Sigmoid colon (tissue), 7 donors: ENCODE measurements around the gene SPEF1. TPM values are rescaled to one million over a fixed set of nuclear protein-coding genes. Genes with fewer than 3 reads are reported as not detected.

Source experiments
- DNase-seq: peaks from one replicate; pipeline ENCODE4 v3.0.0-alpha.2; 2019
- H3K27ac ChIP-seq, 4 donors: fragments of 200-600 bp; sonication (generic); one replicate each; pipeline ENCODE4 v1.5.1; 2016 to 2019; ENCODE audit warnings: mild to moderate bottlenecking in 1 of 4
- H3K27me3 ChIP-seq, 3 donors: fragments of 200-600 bp; sonication (generic); one replicate each; pipeline ENCODE4 v1.5.1; 2019; ENCODE audit warnings: mild to moderate bottlenecking in 1 of 3
- H3K36me3 ChIP-seq, 4 donors: fragments of 200-600 bp; sonication (generic); one replicate each; pipeline ENCODE4 v1.5.1; 2016 to 2019
- H3K4me1 ChIP-seq, 4 donors: fragments of 200-600 bp; sonication (generic); one replicate each; pipeline ENCODE4 v1.5.1; 2017 to 2019
- H3K4me3 ChIP-seq, 4 donors: fragments of 200-600 bp; sonication (generic); one replicate each; pipeline ENCODE4 v1.5.1; 2017 to 2019; ENCODE audit warnings: mild to moderate bottlenecking in 2 of 4, moderate library complexity in 1 of 4
- H3K9me3 ChIP-seq, 4 donors: fragments of 200-600 bp in 3 of 4; sonication (generic) in 3 of 4; one replicate each; pipeline versions ENCODE4 v1.5.1 to v1.6.1; 2013 to 2019
- EP300 ChIP-seq, 4 donors: sonication (generic); formaldehyde crosslinking; IDR thresholded peaks; one replicate each; pipeline ENCODE4 v1.6.1; 2017; ENCODE audit warnings: antibody characterized with exemption in 4 of 4
- POLR2A ChIP-seq, 2 donors: fragments of 450-650 bp; IDR thresholded peaks; one replicate each; pipeline ENCODE4 v1.6.1; 2016; ENCODE audit warnings: antibody characterized with exemption in 2 of 2, mild to moderate bottlenecking in 2 of 2, moderate library complexity in 2 of 2
- POLR2AphosphoS5 ChIP-seq, 4 donors: sonication (generic); formaldehyde crosslinking; IDR thresholded peaks; one replicate each; pipeline ENCODE4 v1.6.1; 2017; ENCODE audit warnings: antibody characterized with exemption in 4 of 4
- WGBS, 2 donors: extraction: QIAGEN DNeasy Blood & Tissue Kit; methylation state at CpG; one replicate each; pipeline ENCODE4 v1.1.7; 2013; 5-methylcytosine and 5-hydroxymethylcytosine counted together
- intact Hi-C: fragments of 100-400 bp; cut with DNase I; formaldehyde crosslinking; loops from one replicate; pipeline ENCODE4 v1.15.1; 2023
- polyA plus RNA-seq, 3 donors: library from polyadenylated mRNA; stranded (reverse); fragments of 200-250 nt; gene quantifications; one replicate each; pipeline ENCODE4 v1.2.3, GENCODE V29; 2013
- total RNA-seq, 4 donors: library from RNA; depleted of rRNA; stranded (reverse); fragments of >200 nt; gene quantifications; one replicate each; pipeline ENCODE4 v1.1.0, GENCODE V29; 2016
- TF ChIP-seq, protein P1 (sequence below), 4 experiments: fragments of 450-650 bp in 3 of 4; fragments of 200-600 bp in 1 of 4; IDR thresholded peaks; one replicate each; pipeline ENCODE4 v1.5.1; 2016 to 2019; ENCODE audit warnings: antibody characterized with exemption in 4 of 4, mild to moderate bottlenecking in 3 of 4, moderate library complexity in 2 of 4
- donor health status: healthy with polysubstance abuse.
- donor health status: Bipolar disorder and iron deficiency.
- donor health status: healthy.

SPEF1 gene
- total and polyA plus RNA-seq, 7 donors: 0.12 to 0.81 TPM; not detected in 5

DNA sequence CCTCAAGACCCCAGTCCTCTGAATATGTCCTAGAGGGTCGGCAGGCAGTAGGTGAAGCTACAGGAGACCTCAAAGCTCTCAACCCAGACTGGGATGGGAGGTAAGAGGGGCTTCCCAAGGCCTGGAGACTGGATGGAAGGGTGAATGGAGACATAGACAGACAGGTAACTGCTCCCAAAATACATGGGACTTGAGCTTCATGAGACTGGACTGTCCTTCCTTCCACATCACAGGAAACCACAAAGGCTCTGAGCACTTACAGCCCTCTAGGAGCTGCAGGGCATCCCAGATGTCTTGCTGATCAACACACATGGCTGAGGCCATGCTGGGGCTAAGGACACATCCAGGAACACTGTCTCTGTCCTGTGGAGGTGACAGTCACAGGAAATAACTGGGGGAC, 37.2 kb downstream of the SPEF1 start:
- TF ChIP-seq, protein P1, sequence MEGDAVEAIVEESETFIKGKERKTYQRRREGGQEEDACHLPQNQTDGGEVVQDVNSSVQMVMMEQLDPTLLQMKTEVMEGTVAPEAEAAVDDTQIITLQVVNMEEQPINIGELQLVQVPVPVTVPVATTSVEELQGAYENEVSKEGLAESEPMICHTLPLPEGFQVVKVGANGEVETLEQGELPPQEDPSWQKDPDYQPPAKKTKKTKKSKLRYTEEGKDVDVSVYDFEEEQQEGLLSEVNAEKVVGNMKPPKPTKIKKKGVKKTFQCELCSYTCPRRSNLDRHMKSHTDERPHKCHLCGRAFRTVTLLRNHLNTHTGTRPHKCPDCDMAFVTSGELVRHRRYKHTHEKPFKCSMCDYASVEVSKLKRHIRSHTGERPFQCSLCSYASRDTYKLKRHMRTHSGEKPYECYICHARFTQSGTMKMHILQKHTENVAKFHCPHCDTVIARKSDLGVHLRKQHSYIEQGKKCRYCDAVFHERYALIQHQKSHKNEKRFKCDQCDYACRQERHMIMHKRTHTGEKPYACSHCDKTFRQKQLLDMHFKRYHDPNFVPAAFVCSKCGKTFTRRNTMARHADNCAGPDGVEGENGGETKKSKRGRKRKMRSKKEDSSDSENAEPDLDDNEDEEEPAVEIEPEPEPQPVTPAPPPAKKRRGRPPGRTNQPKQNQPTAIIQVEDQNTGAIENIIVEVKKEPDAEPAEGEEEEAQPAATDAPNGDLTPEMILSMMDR (IDR thresholded peaks at IDR 0.05): no peak
- no peak for TF ChIP-seq EP300 (IDR thresholded peaks at IDR 0.05)
- no peak for TF ChIP-seq POLR2A (IDR thresholded peaks at IDR 0.05)
- no peak for TF ChIP-seq POLR2AphosphoS5 (IDR thresholded peaks at IDR 0.05)
- Histone ChIP-seq H3K4me1 (peaks cover 0 to 8% (median 0%) of the 10 kb centered on the region in 4 donors), H3K27ac (no peak overlapping the region), H3K4me3 (no peak overlapping the region), H3K36me3 (no peaks in the 10 kb centered on the region), H3K9me3 (no peaks in the 10 kb centered on the region), H3K27me3 (peaks cover 0 to 16% (median 9%) of the 10 kb centered on the region in 3 donors)
- DNase-seq: no peak
- intact Hi-C loops: no loop called here
- WGBS, 2 donors: 78 to 88% methylated on average over 1 of the region's 1 CpG

GRCh38 chr20:3743251-3743650, 38.0 kb downstream of the SPEF1 start:
- Histone ChIP-seq H3K36me3 (no peaks in the 10 kb centered on the region), H3K4me3 (no peak overlapping the region), H3K27me3 (peaks cover 0 to 16% (median 9%) of the 10 kb centered on the region in 3 donors), H3K27ac (no peak overlapping the region), H3K9me3 (no peaks in the 10 kb centered on the region), H3K4me1 (peaks cover 0 to 8% (median 0%) of the 10 kb centered on the region in 4 donors)
- intact Hi-C loops: no loop called here
- WGBS, 2 donors: 62 to 76% methylated on average over 2 of the region's 2 CpGs
- TF ChIP-seq POLR2AphosphoS5 (IDR thresholded peaks at IDR 0.05) (no peak), EP300 (IDR thresholded peaks at IDR 0.05) (no peak)
- no peak for DNase-seq

DNA sequence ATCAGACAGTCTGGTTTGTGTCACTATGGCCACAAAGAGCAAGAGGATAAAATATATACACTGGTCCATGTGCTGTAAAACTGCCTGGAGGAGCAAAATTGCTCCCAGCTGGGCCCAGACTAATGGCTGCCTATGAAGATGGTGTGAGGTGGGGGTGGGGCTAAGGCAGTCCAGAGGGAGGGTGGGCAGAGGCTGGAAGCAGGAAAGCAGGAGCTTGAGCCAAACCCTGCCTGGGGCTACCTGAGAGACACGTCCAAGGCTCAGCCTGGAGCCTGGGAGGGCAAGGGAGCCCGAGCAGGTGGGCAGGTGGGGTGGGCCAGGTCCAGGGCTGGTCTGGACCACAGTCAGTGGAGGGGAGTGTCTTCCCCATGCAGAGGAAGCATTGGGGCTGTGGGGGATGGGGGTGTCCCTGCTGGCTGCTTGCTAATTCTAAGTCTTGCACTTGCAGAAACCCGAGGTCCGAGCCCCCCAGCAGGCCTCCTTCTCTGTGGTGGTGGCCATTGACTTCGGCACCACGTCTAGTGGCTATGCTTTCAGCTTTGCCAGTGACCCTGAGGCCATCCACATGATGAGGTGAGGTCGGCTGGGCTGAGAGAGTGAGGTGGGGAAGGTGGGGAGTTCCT, 39.3 kb downstream of the SPEF1 start:
- intact Hi-C loops: no loop called here
- H3K4me3 ChIP-seq: no peak overlapping the region
- WGBS, 2 donors: 77 to 85% methylated on average over 7 of the region's 7 CpGs
- H3K9me3 ChIP-seq: no peaks in the 10 kb centered on the region
- peaks cover 0 to 16% (median 9%) of the 10 kb centered on the region in 3 donors for H3K27me3 ChIP-seq
- TF ChIP-seq, protein P1 (IDR thresholded peaks at IDR 0.05): no peak
- TF ChIP-seq POLR2A (IDR thresholded peaks at IDR 0.05) (no peak), EP300 (IDR thresholded peaks at IDR 0.05) (no peak), POLR2AphosphoS5 (IDR thresholded peaks at IDR 0.05) (no peak)
- peaks cover 0 to 8% (median 0%) of the 10 kb centered on the region in 4 donors for H3K4me1 ChIP-seq
- H3K27ac ChIP-seq: no peak overlapping the region
- peak; percentile 66 for DNase-seq
- no peaks in the 10 kb centered on the region for H3K36me3 ChIP-seq

DNA sequence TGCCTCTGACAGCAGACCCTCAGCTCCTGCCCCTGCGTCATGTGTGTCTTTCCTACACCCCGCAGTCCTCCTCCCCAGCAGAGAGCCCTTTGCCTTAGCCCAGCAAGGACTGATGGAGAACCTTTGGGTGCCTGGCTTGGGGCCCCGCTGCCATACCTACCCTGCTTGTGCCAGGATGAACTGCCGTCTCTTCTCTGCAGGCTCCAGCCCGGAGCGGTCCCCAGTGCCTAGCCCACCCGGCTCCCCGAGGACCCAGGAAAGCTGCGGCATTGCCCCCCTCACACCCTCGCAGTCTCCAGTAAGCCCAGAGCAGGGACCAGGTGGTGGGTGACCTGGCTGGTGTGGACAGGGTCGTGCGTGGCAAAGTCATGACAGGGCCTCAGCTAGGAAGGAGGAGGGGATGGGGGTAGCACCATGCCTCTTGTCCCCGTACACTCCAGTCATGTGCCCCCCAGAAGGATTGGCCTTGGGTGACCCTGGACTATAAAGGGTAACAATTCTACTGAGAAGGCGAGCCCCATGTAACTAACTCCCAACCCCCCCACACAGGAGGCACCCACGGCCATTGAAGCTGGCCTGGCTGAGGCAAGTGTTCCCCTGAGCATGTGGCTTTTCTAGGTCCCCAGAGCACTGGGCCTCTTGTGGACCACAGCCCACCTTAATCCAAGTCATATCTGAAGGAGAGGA, 40.5 kb downstream of the SPEF1 start:
- DNase-seq: peak; percentile 63
- Histone ChIP-seq H3K9me3 (no peaks in the 10 kb centered on the region), H3K4me3 (no peak overlapping the region), H3K27ac (peak overlapping the region in 1 of 4 donors; percentile 59), H3K4me1 (peaks cover 0 to 8% (median 0%) of the 10 kb centered on the region in 4 donors), H3K27me3 (peaks cover 0 to 14% (median 9%) of the 10 kb centered on the region in 3 donors), H3K36me3 (no peaks in the 10 kb centered on the region)
- no peak for TF ChIP-seq POLR2A (IDR thresholded peaks at IDR 0.05)
- TF ChIP-seq, protein P1 (IDR thresholded peaks at IDR 0.05): no peak
- TF ChIP-seq POLR2AphosphoS5 (IDR thresholded peaks at IDR 0.05): no peak
- TF ChIP-seq EP300 (IDR thresholded peaks at IDR 0.05): no peak
- intact Hi-C loops: no loop called here
- 94% methylated on average over 15 of the region's 15 CpGs for WGBS, 2 donors

GRCh38 chr20:3739926-3740451, 41.3 kb downstream of the SPEF1 start:
- H3K9me3 ChIP-seq: no peaks in the 10 kb centered on the region
- DNase-seq: no peak
- H3K4me3 ChIP-seq: no peak overlapping the region
- 76 to 79% methylated on average over 7 of the region's 7 CpGs for WGBS, 2 donors
- H3K4me1 ChIP-seq: peaks cover 0 to 4% (median 0%) of the 10 kb centered on the region in 4 donors
- TF ChIP-seq POLR2A (IDR thresholded peaks at IDR 0.05): no peak
- TF ChIP-seq, protein P1 (IDR thresholded peaks at IDR 0.05): no peak
- H3K36me3 ChIP-seq: no peaks in the 10 kb centered on the region
- H3K27ac ChIP-seq: peak overlapping the region; percentile 27 to 59 (median 36)
- intact Hi-C loops: no loop called here
- peaks cover 0 to 6% (median 2%) of the 10 kb centered on the region in 3 donors for H3K27me3 ChIP-seq
